Endothelial cell of umbilical vein (primary cell): ENCODE results near the gene DLGAP1. TPM values are rescaled to one million over a fixed set of nuclear protein-coding genes. Genes with fewer than 3 reads are reported as not detected.

Experiments
- BruUV-seq: library from RNA; stranded (reverse); fragments of 400-500 nt; replicated peaks from 2 replicates; lab custom pipeline; 2021; lab: Mats Ljungman, UMichigan
- CTCF ChIA-PET: fragments of 300-600, 350-600 bp; sonication (Branson Sonifier 250); formaldehyde crosslinking; loops from one replicate; lab custom pipeline; 2021; ENCODE audit warnings: antibody characterized with exemption, inconsistent platforms; lab: Charles Lee
- POLR2A ChIA-PET: fragments of 300-600, 350-600 bp; sonication (Branson Sonifier 250); formaldehyde crosslinking; loops from one replicate; lab custom pipeline; 2021; ENCODE audit warnings: antibody characterized with exemption, inconsistent platforms; lab: Charles Lee
- DNase-seq: peaks from one replicate; pipeline ENCODE4 v3.0.0-alpha.2; 2011; ENCODE audit warnings: low read depth, low spot score
- FAIRE-seq: peaks from 2 replicates; lab custom pipeline; 2011; peaks lifted over from hg19 to GRCh38; lab: Jason Lieb, UNC
- H2AFZ ChIP-seq: 2 replicates; pipeline ENCODE4 v1.6.0; 2012; ENCODE audit warnings: low read depth, low read length, control low read depth, inconsistent platforms
- H3K27ac ChIP-seq: 2 replicates; pipeline ENCODE4 v1.5.1; 2011; ENCODE audit warnings: low read depth, mild to moderate bottlenecking, control low read depth, low read length, moderate library complexity; ENCODE audit not compliant: insufficient read depth
- H3K27me3 ChIP-seq, 2 experiments: 2 replicates each; pipeline versions ENCODE4 v1.6.0 to v1.6.1; 2011; ENCODE audit warnings: low read length in 2 of 2, mixed read lengths in 1 of 2; ENCODE audit not compliant: control insufficient read depth in 2 of 2, insufficient read depth in 2 of 2
- H3K36me3 ChIP-seq, 2 experiments: 2 replicates in 1 of 2; 3 replicates in 1 of 2; pipeline ENCODE4 v1.5.1; 2011; ENCODE audit warnings: low read length in 2 of 2, mild to moderate bottlenecking in 1 of 2, moderate library complexity in 1 of 2; ENCODE audit not compliant: control insufficient read depth in 2 of 2, insufficient read depth in 2 of 2; ENCODE audit errors: extremely low read depth in 1 of 2
- H3K4me1 ChIP-seq: 3 replicates; pipeline ENCODE4 v1.5.1; 2011; ENCODE audit warnings: mild to moderate bottlenecking, low read length; ENCODE audit not compliant: control insufficient read depth, insufficient read depth; ENCODE audit errors: extremely low read depth
- H3K4me2 ChIP-seq: 2 replicates; pipeline ENCODE4 v1.6.1; 2011; ENCODE audit warnings: low read length, control low read depth, mixed read lengths; ENCODE audit not compliant: insufficient read depth
- H3K4me3 ChIP-seq, 3 experiments: fragments of 200-600 bp in 1 of 3; sonication (generic), shearing (Covaris generic) in 1 of 3; replicated peaks in 1 of 3; 2 replicates each; pipeline ENCODE4 v1.5.1; 2011 to 2016; ENCODE audit warnings: control low read depth in 3 of 3, low read length in 3 of 3, mild to moderate bottlenecking in 2 of 3, inconsistent platforms in 1 of 3, low read depth in 1 of 3, moderate library complexity in 1 of 3; ENCODE audit not compliant: insufficient read depth in 1 of 3
- H3K79me2 ChIP-seq: 2 replicates; pipeline ENCODE4 v1.6.0; 2012; ENCODE audit warnings: low read length, inconsistent platforms; ENCODE audit not compliant: control insufficient read depth, insufficient read depth
- H3K9ac ChIP-seq: replicated peaks from 2 replicates; pipeline ENCODE3; 2011; ENCODE audit warnings: low read length, control low read depth; ENCODE audit not compliant: insufficient read depth; ENCODE audit errors: extremely low read depth
- H3K9me1 ChIP-seq: replicated peaks from 3 replicates; pipeline ENCODE4 v1.6.0; 2011; ENCODE audit warnings: mild to moderate bottlenecking, low read length; ENCODE audit not compliant: control insufficient read depth, insufficient read depth; ENCODE audit errors: extremely low read depth
- H3K9me3 ChIP-seq: replicated peaks from 2 replicates; pipeline ENCODE4 v1.5.1; 2012; ENCODE audit warnings: low read length, inconsistent platforms; ENCODE audit not compliant: control insufficient read depth, insufficient read depth
- H4K20me1 ChIP-seq: replicated peaks from 2 replicates; pipeline ENCODE3; 2011; ENCODE audit warnings: mild to moderate bottlenecking, low read length; ENCODE audit not compliant: control insufficient read depth, insufficient read depth; ENCODE audit errors: extremely low read depth
- EZH2 ChIP-seq: IDR thresholded peaks from 2 replicates; pipeline ENCODE4 v1.6.1; 2012; ENCODE audit warnings: borderline replicate concordance, low read depth, mild to moderate bottlenecking, moderate library complexity, low read length, inconsistent platforms; ENCODE audit not compliant: severe bottlenecking
- FOS ChIP-seq: IDR thresholded peaks from 2 replicates; pipeline ENCODE4 v1.6.1; 2011; ENCODE audit warnings: mild to moderate bottlenecking, low read length, moderate library complexity, borderline replicate concordance; ENCODE audit not compliant: insufficient read depth
- GATA2 ChIP-seq: IDR thresholded peaks from 2 replicates; pipeline ENCODE4 v1.7.0; 2011; ENCODE audit warnings: low read depth, mild to moderate bottlenecking, moderate library complexity, mixed read lengths, low read length; ENCODE audit not compliant: insufficient read length, insufficient read depth
- JUN ChIP-seq: IDR thresholded peaks from 2 replicates; pipeline ENCODE4 v1.6.1; 2011; ENCODE audit warnings: borderline replicate concordance, low read depth; ENCODE audit not compliant: insufficient read length, insufficient read depth
- MYC ChIP-seq: IDR thresholded peaks from one replicate; pipeline ENCODE4 v1.6.1; 2011; ENCODE audit warnings: mild to moderate bottlenecking, low read depth, low read length
- POLR2A ChIP-seq: IDR thresholded peaks from 2 replicates; pipeline ENCODE4 v1.6.1; 2012; ENCODE audit warnings: low read depth, mild to moderate bottlenecking, control low read depth, low read length
- POLR2AphosphoS5 ChIP-seq: IDR thresholded peaks from 2 replicates; pipeline ENCODE4 v1.6.1; 2012; ENCODE audit warnings: low read depth, mild to moderate bottlenecking, control low read depth, low read length, moderate library complexity; ENCODE audit not compliant: insufficient read depth
- dilution Hi-C: fragments of 300-500 bp; cut with MboI; formaldehyde crosslinking; loops from one replicate; pipeline ENCODE4 v1.15.0; 2019; ENCODE audit warnings: low sequenced_read_pairs; ENCODE audit not compliant: extremely low pct_ligation_motif_present
- intact Hi-C: fragments of 100-400 bp; cut with micrococcal nuclease; formaldehyde crosslinking; loops from one replicate; pipeline ENCODE4 v1.10.0; 2022
- polyA plus RNA-seq, 4 experiments: library from polyadenylated mRNA; depleted of rRNA in 3 of 4; stranded (reverse) in 3 of 4; unstranded in 1 of 4; fragments of >200 nt; gene quantifications; 2 replicates each; pipeline versions ENCODE4 v1.2.1 to v1.2.3, GENCODE V29; 2011 to 2012; ENCODE audit warnings: missing spikeins in 1 of 4
- total RNA-seq: library from RNA; stranded (reverse); gene quantifications from 2 replicates; pipeline ENCODE4 v1.2.3, GENCODE V29; 2021
- TF ChIP-seq, protein P1 (sequence below): IDR thresholded peaks from 2 replicates; pipeline ENCODE4 v1.6.1; 2011; ENCODE audit not compliant: insufficient read depth, insufficient read length
- TF ChIP-seq, protein P2 (sequence below), 2 donors: IDR thresholded peaks; 1 replicate in 1 of 2; 2 replicates in 1 of 2; pipeline ENCODE4 v1.5.1; 2011; ENCODE audit warnings: low read length in 2 of 2, mild to moderate bottlenecking in 2 of 2, moderate library complexity in 2 of 2, control low read depth in 1 of 2, inconsistent platforms in 1 of 2, low read depth in 1 of 2; ENCODE audit not compliant: insufficient read depth in 1 of 2; ENCODE audit errors: extremely low read depth in 1 of 2

Gene DLGAP1
- total and polyA plus RNA-seq, 2 donors (not counting 3 experiments of a cell fraction or from before 2014, with no cell fraction given) = 0.04 TPM; not detected in 1

DNA sequence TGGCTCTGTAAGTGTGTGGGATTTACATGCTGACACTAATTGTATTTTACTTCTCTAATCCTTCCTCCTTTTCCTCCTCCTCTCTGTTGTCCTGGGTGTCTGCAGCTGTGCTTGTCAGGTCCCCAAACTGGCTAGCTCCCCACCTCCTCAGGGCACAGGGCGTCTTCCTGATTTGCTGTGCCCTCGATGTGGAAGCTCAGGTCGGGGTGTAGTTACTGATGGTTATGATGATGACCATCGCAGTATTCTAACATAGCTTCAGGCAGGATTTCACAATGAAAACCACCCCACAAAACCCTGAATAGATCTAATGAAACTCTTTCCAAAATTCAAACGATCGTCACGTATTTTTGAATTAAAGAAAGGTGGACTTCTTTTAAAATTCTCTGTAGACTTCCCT, 576.7 kb downstream of the DLGAP1 start:
- Histone ChIP-seq H3K9me1 (no peaks in the 10 kb centered on the region), H3K4me3 (no peak overlapping the region), H2AFZ (no peak overlapping the region), H3K4me1 (no peaks in the 10 kb centered on the region), H3K36me3 (no peaks in the 10 kb centered on the region), H3K27me3 (peaks cover 8 to 22% of the 10 kb centered on the region in 2 experiments), H3K4me2 (no peak overlapping the region), H4K20me1 (no peaks in the 10 kb centered on the region), H3K9me3 (no peaks in the 10 kb centered on the region), H3K9ac (no peak overlapping the region), H3K79me2 (no peaks in the 10 kb centered on the region), H3K27ac (no peak overlapping the region)
- FAIRE-seq = no peak
- ChIA-PET POLR2A (no interaction called here), CTCF (interaction anchor here (1.3 kb wide), 1 partner anchor 117 kb away, joined by 7 read pairs; no protein-coding TSS in a partner anchor)
- TF ChIP-seq, protein P1, sequence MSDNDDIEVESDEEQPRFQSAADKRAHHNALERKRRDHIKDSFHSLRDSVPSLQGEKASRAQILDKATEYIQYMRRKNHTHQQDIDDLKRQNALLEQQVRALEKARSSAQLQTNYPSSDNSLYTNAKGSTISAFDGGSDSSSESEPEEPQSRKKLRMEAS = no peak
- TF ChIP-seq GATA2 (no peak), POLR2AphosphoS5 (no peak), FOS (no peak), POLR2A (no peak), MYC (no peak), EZH2 (no peak), JUN (no peak)
- TF ChIP-seq, protein P2, sequence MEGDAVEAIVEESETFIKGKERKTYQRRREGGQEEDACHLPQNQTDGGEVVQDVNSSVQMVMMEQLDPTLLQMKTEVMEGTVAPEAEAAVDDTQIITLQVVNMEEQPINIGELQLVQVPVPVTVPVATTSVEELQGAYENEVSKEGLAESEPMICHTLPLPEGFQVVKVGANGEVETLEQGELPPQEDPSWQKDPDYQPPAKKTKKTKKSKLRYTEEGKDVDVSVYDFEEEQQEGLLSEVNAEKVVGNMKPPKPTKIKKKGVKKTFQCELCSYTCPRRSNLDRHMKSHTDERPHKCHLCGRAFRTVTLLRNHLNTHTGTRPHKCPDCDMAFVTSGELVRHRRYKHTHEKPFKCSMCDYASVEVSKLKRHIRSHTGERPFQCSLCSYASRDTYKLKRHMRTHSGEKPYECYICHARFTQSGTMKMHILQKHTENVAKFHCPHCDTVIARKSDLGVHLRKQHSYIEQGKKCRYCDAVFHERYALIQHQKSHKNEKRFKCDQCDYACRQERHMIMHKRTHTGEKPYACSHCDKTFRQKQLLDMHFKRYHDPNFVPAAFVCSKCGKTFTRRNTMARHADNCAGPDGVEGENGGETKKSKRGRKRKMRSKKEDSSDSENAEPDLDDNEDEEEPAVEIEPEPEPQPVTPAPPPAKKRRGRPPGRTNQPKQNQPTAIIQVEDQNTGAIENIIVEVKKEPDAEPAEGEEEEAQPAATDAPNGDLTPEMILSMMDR (IDR thresholded peaks at IDR 0.05; ENCODE audit: extremely low read depth in 1 of 2, insufficient read depth in 1 of 2, low read depth in 1 of 2, low read length in 2 of 2) = no peak
- intact Hi-C loops = no loop called here
- dilution Hi-C loops = no loop called here
- no TSS peak for BruUV-seq
- no peak for DNase-seq
